SK-N-SH (cell line): ENCODE results near the gene FAM131B. TPM values are rescaled to one million over a fixed set of nuclear protein-coding genes. Genes with fewer than 3 reads are reported as not detected.
"Not testable (repeated sequence)": the region's sequence is repeated elsewhere in the genome, so short reads cannot be mapped to it uniquely, and the experiment has no call there.

Experiments used
- CTCF ChIA-PET: fragments of 300-600, 350-600 bp; formaldehyde crosslinking; extraction: SDS; loops from one replicate; lab custom pipeline; 2021; lab: Yijun Ruan, JAX
- POLR2A ChIA-PET: fragments of 350-600 bp; sonication (Branson Sonifier 250); formaldehyde crosslinking; extraction: SDS; loops from one replicate; lab custom pipeline; 2020; ENCODE audit warnings: antibody characterized with exemption, inconsistent platforms; lab: Yijun Ruan, JAX
- DNase-seq: peaks from one replicate; pipeline ENCODE4 v3.0.0; 2012
- H2AFZ ChIP-seq: fragments of 200-600 bp; sonication (generic); 2 replicates; pipeline ENCODE4 v1.8.1; 2016; ENCODE audit warnings: antibody characterized with exemption, mild to moderate bottlenecking, low read depth
- H3F3A ChIP-seq: fragments of 200-600 bp; sonication (generic); replicated peaks from 2 replicates; pipeline ENCODE3; 2016; ENCODE audit warnings: antibody characterized with exemption, mild to moderate bottlenecking; ENCODE audit not compliant: insufficient read depth
- H3K27ac ChIP-seq, 2 experiments: fragments of 200-500 bp in 1 of 2; fragments of 200-600 bp in 1 of 2; sonication (Bioruptor generic) in 1 of 2; sonication (generic), shearing (Covaris generic) in 1 of 2; 2 replicates each; pipeline versions ENCODE4 v1.5.1 to v1.6.1; 2014 to 2016; ENCODE audit warnings: low read depth in 2 of 2, inconsistent platforms in 1 of 2, low read length in 1 of 2, mild to moderate bottlenecking in 1 of 2, mixed read lengths in 1 of 2
- H3K27me3 ChIP-seq: fragments of 200-600 bp; sonication (generic), shearing (Covaris generic); 2 replicates; pipeline ENCODE4 v1.6.1; 2016; ENCODE audit warnings: mixed run types; ENCODE audit not compliant: insufficient read depth
- H3K36me3 ChIP-seq, 2 experiments: fragments of 200-500 bp in 1 of 2; fragments of 200-600 bp in 1 of 2; sonication (Bioruptor generic) in 1 of 2; sonication (generic) in 1 of 2; replicated peaks in 1 of 2; 2 replicates each; pipeline versions ENCODE3 to v1.5.1; 2014 to 2016; ENCODE audit warnings: low read length in 1 of 2, mild to moderate bottlenecking in 1 of 2; ENCODE audit not compliant: insufficient read depth in 2 of 2, control insufficient read depth in 1 of 2
- H3K4me1 ChIP-seq, 2 experiments: fragments of 200-500 bp in 1 of 2; fragments of 200-600 bp in 1 of 2; sonication (Bioruptor generic) in 1 of 2; sonication (generic), shearing (Covaris generic) in 1 of 2; 2 replicates each; pipeline versions ENCODE4 v1.5.1 to v1.6.1; 2014 to 2016; ENCODE audit warnings: low read depth in 1 of 2, low read length in 1 of 2, mixed run types in 1 of 2; ENCODE audit not compliant: insufficient read depth in 2 of 2, control insufficient read depth in 1 of 2
- H3K4me2 ChIP-seq: fragments of 200-600 bp; sonication (generic), shearing (Covaris generic); 2 replicates; pipeline ENCODE4 v1.6.1; 2017; ENCODE audit warnings: mixed run types
- H3K4me3 ChIP-seq, 2 experiments: fragments of 200-500 bp in 1 of 2; fragments of 200-600 bp in 1 of 2; sonication (Bioruptor generic) in 1 of 2; sonication (generic), shearing (Covaris generic) in 1 of 2; 2 replicates each; pipeline versions ENCODE4 v1.5.1 to v1.8.1; 2014 to 2016; ENCODE audit warnings: low read depth in 2 of 2, inconsistent platforms in 1 of 2, low read length in 1 of 2, mild to moderate bottlenecking in 1 of 2, mixed read lengths in 1 of 2, moderate library complexity in 1 of 2
- H3K79me2 ChIP-seq: fragments of 200-600 bp; sonication (generic); 2 replicates; pipeline ENCODE4 v1.8.1; 2017; ENCODE audit warnings: mild to moderate bottlenecking; ENCODE audit not compliant: insufficient read depth
- H3K9ac ChIP-seq: fragments of 200-600 bp; sonication (generic); 2 replicates; pipeline ENCODE4 v1.6.1; 2017; ENCODE audit warnings: mixed run types
- H3K9me2 ChIP-seq: fragments of 200-600 bp; sonication (generic); 2 replicates; pipeline ENCODE4 v1.6.1; 2017; ENCODE audit warnings: mixed run types
- H3K9me3 ChIP-seq: fragments of 200-600 bp; sonication (generic); 2 replicates; pipeline ENCODE4 v1.6.1; 2017; ENCODE audit warnings: mixed run types, mild to moderate bottlenecking, moderate library complexity
- H4K20me1 ChIP-seq: fragments of 200-600 bp; sonication (generic); 2 replicates; pipeline ENCODE4 v1.6.1; 2017; ENCODE audit warnings: mild to moderate bottlenecking, mixed run types; ENCODE audit not compliant: insufficient read depth
- CHD2 ChIP-seq: fragments of 150-350 bp; IDR thresholded peaks from 2 replicates; pipeline ENCODE4 v1.6.1; 2018; ENCODE audit warnings: low read length; ENCODE audit not compliant: partially characterized antibody
- CTCF ChIP-seq: fragments of 200-600 bp; sonication (generic); IDR thresholded peaks from 2 replicates; pipeline ENCODE4 v1.6.1; 2017; ENCODE audit warnings: antibody characterized with exemption, mild to moderate bottlenecking, moderate library complexity
- ELF1 ChIP-seq: IDR thresholded peaks from 2 replicates; pipeline ENCODE4 v1.4.0; 2012
- EP300 ChIP-seq, 2 experiments: IDR thresholded peaks; 2 replicates each; pipeline versions ENCODE4 v1.4.0 to v1.6.1; 2012; ENCODE audit warnings: borderline replicate concordance in 1 of 2, low read depth in 1 of 2, low read length in 1 of 2
- GABPA ChIP-seq: IDR thresholded peaks from 2 replicates; pipeline ENCODE4 v1.4.0; 2012; ENCODE audit warnings: low read depth, mild to moderate bottlenecking
- JUND ChIP-seq: IDR thresholded peaks from 2 replicates; pipeline ENCODE4 v1.4.0; 2012
- NFIC ChIP-seq: IDR thresholded peaks from 2 replicates; pipeline ENCODE4 v1.4.0; 2012; ENCODE audit warnings: borderline replicate concordance
- NRF1 ChIP-seq: IDR thresholded peaks from 2 replicates; pipeline ENCODE4 v1.6.1; 2012; ENCODE audit warnings: low read depth, mild to moderate bottlenecking, low read length
- PBX3 ChIP-seq: IDR thresholded peaks from 2 replicates; pipeline ENCODE4; 2012
- RFX5 ChIP-seq: IDR thresholded peaks from 2 replicates; pipeline ENCODE4 v1.6.1; 2012; ENCODE audit warnings: mild to moderate bottlenecking, improper control_type of control experiment, low read length
- RXRA ChIP-seq: IDR thresholded peaks from 2 replicates; pipeline ENCODE4 v1.4.0; 2012; ENCODE audit warnings: low read depth, mild to moderate bottlenecking, borderline replicate concordance
- TAF1 ChIP-seq: IDR thresholded peaks from 2 replicates; pipeline ENCODE4 v1.6.1; 2012; ENCODE audit warnings: low read depth, mild to moderate bottlenecking, low read length, moderate library complexity, borderline replicate concordance
- TCF12 ChIP-seq: IDR thresholded peaks from 2 replicates; pipeline ENCODE4 v1.4.0; 2012
- TEAD4 ChIP-seq: IDR thresholded peaks from 2 replicates; pipeline ENCODE4 v1.4.0; 2012; ENCODE audit warnings: mild to moderate bottlenecking, borderline replicate concordance; ENCODE audit not compliant: insufficient read depth
- WGBS: methylation state at CpG from one replicate; pipeline ENCODE4 v1.1.6; 2017; ENCODE audit warnings: low lambda C conversion rate; 5-methylcytosine and 5-hydroxymethylcytosine counted together
- polyA plus RNA-seq, 3 experiments: library from polyadenylated mRNA; depleted of rRNA; stranded (reverse); fragments of >200 nt; gene quantifications; 2 replicates each; pipeline ENCODE4 v1.2.3, GENCODE V29; 2012

FAM131B gene
- polyA plus RNA-seq, 1 of the 3 experiments (the other 2 are of a cell fraction), result 43.6 TPM

- Histone ChIP-seq H3K9ac (no peak overlapping the region), H4K20me1 (peaks cover 52% of the 10 kb centered on the region), H3K79me2 (peaks cover 15% of the 10 kb centered on the region; the same call in 1 of the 2 replicates), H3K4me1 (peaks cover 10 to 30% of the 10 kb centered on the region in 2 experiments; a peak in 3 of 4 replicates), H3K9me2 (no peaks in the 10 kb centered on the region), H3K27me3 (no peaks in the 10 kb centered on the region), H3F3A (peaks cover 67% of the 10 kb centered on the region), H3K9me3 (no peaks in the 10 kb centered on the region)
- WGBS, result 93% methylated on average over 5 of the region's 6 CpGs
- ChIA-PET CTCF (interaction anchor here (0.7 to 8.3 kb wide), 6 partner anchors 10 to 1211 kb away, joined by 3 to 43 read pairs (median 4); partner anchors contain the start of gene ZYX), POLR2A (interaction anchor here (1.2 kb wide), 1 partner anchor 509 kb away, joined by 3 read pairs; the partner anchor contains the start of gene TCAF1)
- no peak for DNase-seq
- TF ChIP-seq RFX5 (no peak), ELF1 (no peak), CHD2 (no peak), NRF1 (no peak), RXRA (no peak), TAF1 (no peak), NFIC (no peak), PBX3 (no peak), CTCF (no peak), JUND (no peak), TEAD4 (no peak), TCF12 (no peak), GABPA (no peak)
- TF ChIP-seq, all 33 proteins: peak for 0
- Histone ChIP-seq H3K4me2 (no peak overlapping the region), H3K4me3 (no peak overlapping the region), H3K27ac (peak overlapping the region; percentile 2 to 75; a peak in 2 of 4 replicates), H3K36me3 (peaks cover 42 to 43% of the 10 kb centered on the region in 2 experiments), H2AFZ (no peak overlapping the region)
Measured at GRCh38 chr7:143392875-143393266, 30.4 kb upstream of the FAM131B start.

GRCh38 chr7:143392427-143392826 lies 29.9 kb upstream of the FAM131B start:
- not testable (repeated sequence) for H3K27me3 ChIP-seq, H3K9ac ChIP-seq, DNase-seq, H3K9me3 ChIP-seq, H3K4me3 ChIP-seq, H3K9me2 ChIP-seq, H2AFZ ChIP-seq
- Histone ChIP-seq H3K27ac (peak overlapping the region in 1 of 2 experiments; percentile 75; a peak in 2 of 4 replicates), H3K4me2 (peak overlapping the region; percentile 36; the same call in 1 of the 2 replicates), H3K79me2 (peaks cover 19% of the 10 kb centered on the region; the same call in 1 of the 2 replicates), H3K36me3 (peaks cover 47% of the 10 kb centered on the region in 2 experiments), H4K20me1 (peaks cover 56% of the 10 kb centered on the region), H3K4me1 (peaks cover 10 to 35% of the 10 kb centered on the region in 2 experiments; a peak in 3 of 4 replicates), H3F3A (peaks cover 71% of the 10 kb centered on the region)
- WGBS, result 97% methylated on average over 8 of the region's 8 CpGs
- TF ChIP-seq EP300 (IDR thresholded peaks at IDR 0.05; ENCODE audit: borderline replicate concordance in 1 of 2, low read depth in 1 of 2, low read length in 1 of 2), result 0 out of 4 replicates have a peak, but pooled peaks of 1 of the 2 experiments have one; percentile 4
- POLR2A ChIA-PET, result interaction anchor here (0.9 kb wide), 1 partner anchor 13 kb away, joined by 4 read pairs; no protein-coding TSS in a partner anchor
- CTCF ChIA-PET, result interaction anchor here (0.7 to 8.3 kb wide), 7 partner anchors 10 to 1211 kb away, joined by 3 to 43 read pairs (median 4); partner anchors contain the start of gene ZYX
